A673 (cell line): ENCODE results near the gene ARHGAP22. TPM values are rescaled to one million over a fixed set of nuclear protein-coding genes. Genes with fewer than 3 reads are reported as not detected.

Experiments used
- BruUV-seq: library from RNA; stranded (reverse); fragments of 400-500 nt; replicated peaks from 2 replicates; lab custom pipeline; 2021; lab: Mats Ljungman, UMichigan
- CTCF ChIA-PET: fragments of 300-600 bp; sonication (Branson Sonifier 250); formaldehyde crosslinking; loops from one replicate; lab custom pipeline; 2022; ENCODE audit warnings: antibody characterized with exemption; lab: Charles Lee
- POLR2A ChIA-PET: fragments of 300-600 bp; sonication (Branson Sonifier 250); formaldehyde crosslinking; loops from one replicate; lab custom pipeline; 2022; ENCODE audit warnings: antibody characterized with exemption; ENCODE audit not compliant: low non-redundant PET; lab: Charles Lee
- DNase-seq: peaks from one replicate; pipeline ENCODE4 v3.0.0-alpha.2; 2015; ENCODE audit warnings: low spot score
- H3K27ac ChIP-seq: fragments of 200-600 bp; sonication (generic); 2 replicates; pipeline ENCODE4 v1.5.1; 2016; ENCODE audit warnings: mixed run types, low read depth, mild to moderate bottlenecking, mixed read lengths, antibody characterized with exemption, low read length; ENCODE audit not compliant: poor library complexity, severe bottlenecking
- H3K27me3 ChIP-seq: fragments of 200-600 bp; sonication (generic); replicated peaks from 2 replicates; pipeline ENCODE4 v1.6.1; 2017; ENCODE audit warnings: mixed run types, low read depth, mild to moderate bottlenecking, mixed read lengths, antibody characterized with exemption, low read length; ENCODE audit not compliant: insufficient read depth, poor library complexity
- H3K36me3 ChIP-seq: fragments of 200-600 bp; sonication (generic); 2 replicates; pipeline ENCODE4 v1.6.1; 2016; ENCODE audit warnings: mixed run types, mild to moderate bottlenecking, mixed read lengths, antibody characterized with exemption, low read length; ENCODE audit not compliant: insufficient read depth, poor library complexity, severe bottlenecking
- H3K4me1 ChIP-seq: fragments of 200-600 bp; sonication (generic); 2 replicates; pipeline ENCODE4 v1.6.1; 2017; ENCODE audit warnings: mixed run types, mild to moderate bottlenecking, mixed read lengths, antibody characterized with exemption, low read length; ENCODE audit not compliant: insufficient read depth, poor library complexity, severe bottlenecking
- H3K4me3 ChIP-seq: fragments of 200-600 bp; sonication (generic); 2 replicates; pipeline ENCODE4 v1.5.1; 2016; ENCODE audit warnings: low read depth, mixed run types, mild to moderate bottlenecking, mixed read lengths, low read length; ENCODE audit not compliant: poor library complexity, severe bottlenecking
- H3K9me3 ChIP-seq: fragments of 200-600 bp; sonication (generic); 2 replicates; pipeline ENCODE4 v1.6.1; 2016; ENCODE audit warnings: mixed run types, low read depth, mild to moderate bottlenecking, mixed read lengths, antibody characterized with exemption, low read length; ENCODE audit not compliant: poor library complexity, severe bottlenecking
- EZH2 ChIP-seq: fragments of 200-600 bp; sonication (generic); IDR thresholded peaks from 2 replicates; pipeline ENCODE4 v1.6.1; 2017; ENCODE audit warnings: borderline replicate concordance, low read depth, mild to moderate bottlenecking, mixed read lengths, antibody characterized with exemption, low read length; ENCODE audit not compliant: poor library complexity, severe bottlenecking
- intact Hi-C: fragments of 100-400 bp; cut with micrococcal nuclease; formaldehyde crosslinking; loops from one replicate; pipeline ENCODE4 v1.10.0; 2022; ENCODE audit not compliant: unreplicated experiment
- total RNA-seq: library from RNA; stranded (reverse); gene quantifications from 2 replicates; pipeline ENCODE4 v1.2.3, GENCODE V29; 2021
- TF ChIP-seq, protein P1 (sequence below): fragments of 300-800, 200-600 bp; sonication (generic); conservative IDR thresholded peaks from 2 replicates; pipeline ENCODE4 v1.5.1; 2017; ENCODE audit warnings: low read depth, mild to moderate bottlenecking, antibody characterized with exemption, low read length, moderate library complexity, mixed read lengths

The ARHGAP22 gene
- total RNA-seq, 1 experiment from 2014 or later, result 0.47 TPM

DNA sequence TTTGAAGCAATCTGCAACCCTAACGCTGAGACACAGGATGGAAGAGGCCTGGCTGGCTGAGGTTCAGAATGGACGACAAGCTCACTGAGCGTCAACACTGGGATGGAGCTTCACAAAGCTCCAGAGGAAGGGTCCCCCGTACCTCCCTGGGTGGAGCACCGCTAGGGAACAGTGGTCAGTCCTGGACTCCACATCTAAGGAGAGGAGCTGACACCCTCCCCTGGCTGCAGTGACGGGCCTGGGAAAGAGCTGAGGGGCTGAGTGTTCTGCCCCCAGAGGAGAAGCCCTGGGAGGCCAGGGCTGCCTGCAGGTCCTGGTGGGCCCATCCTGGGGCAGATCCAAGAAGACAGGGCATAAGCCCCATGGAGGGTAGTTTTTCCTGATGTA is 146.2 kb downstream of the ARHGAP22 start:
- H3K27ac ChIP-seq, result no peak overlapping the region
- POLR2A ChIA-PET, result no interaction called here
- no TSS peak for BruUV-seq
- CTCF ChIA-PET, result no interaction called here
- no peak overlapping the region for H3K4me3 ChIP-seq
- no peaks in the 10 kb centered on the region for H3K9me3 ChIP-seq
- no peaks in the 10 kb centered on the region for H3K4me1 ChIP-seq
- no peaks in the 10 kb centered on the region for H3K27me3 ChIP-seq
- no peaks in the 10 kb centered on the region for H3K36me3 ChIP-seq
- TF ChIP-seq EZH2, result no peak
- TF ChIP-seq, protein P1, sequence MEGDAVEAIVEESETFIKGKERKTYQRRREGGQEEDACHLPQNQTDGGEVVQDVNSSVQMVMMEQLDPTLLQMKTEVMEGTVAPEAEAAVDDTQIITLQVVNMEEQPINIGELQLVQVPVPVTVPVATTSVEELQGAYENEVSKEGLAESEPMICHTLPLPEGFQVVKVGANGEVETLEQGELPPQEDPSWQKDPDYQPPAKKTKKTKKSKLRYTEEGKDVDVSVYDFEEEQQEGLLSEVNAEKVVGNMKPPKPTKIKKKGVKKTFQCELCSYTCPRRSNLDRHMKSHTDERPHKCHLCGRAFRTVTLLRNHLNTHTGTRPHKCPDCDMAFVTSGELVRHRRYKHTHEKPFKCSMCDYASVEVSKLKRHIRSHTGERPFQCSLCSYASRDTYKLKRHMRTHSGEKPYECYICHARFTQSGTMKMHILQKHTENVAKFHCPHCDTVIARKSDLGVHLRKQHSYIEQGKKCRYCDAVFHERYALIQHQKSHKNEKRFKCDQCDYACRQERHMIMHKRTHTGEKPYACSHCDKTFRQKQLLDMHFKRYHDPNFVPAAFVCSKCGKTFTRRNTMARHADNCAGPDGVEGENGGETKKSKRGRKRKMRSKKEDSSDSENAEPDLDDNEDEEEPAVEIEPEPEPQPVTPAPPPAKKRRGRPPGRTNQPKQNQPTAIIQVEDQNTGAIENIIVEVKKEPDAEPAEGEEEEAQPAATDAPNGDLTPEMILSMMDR, result no peak
- intact Hi-C loops, result no loop called here
- no peak for DNase-seq

DNA sequence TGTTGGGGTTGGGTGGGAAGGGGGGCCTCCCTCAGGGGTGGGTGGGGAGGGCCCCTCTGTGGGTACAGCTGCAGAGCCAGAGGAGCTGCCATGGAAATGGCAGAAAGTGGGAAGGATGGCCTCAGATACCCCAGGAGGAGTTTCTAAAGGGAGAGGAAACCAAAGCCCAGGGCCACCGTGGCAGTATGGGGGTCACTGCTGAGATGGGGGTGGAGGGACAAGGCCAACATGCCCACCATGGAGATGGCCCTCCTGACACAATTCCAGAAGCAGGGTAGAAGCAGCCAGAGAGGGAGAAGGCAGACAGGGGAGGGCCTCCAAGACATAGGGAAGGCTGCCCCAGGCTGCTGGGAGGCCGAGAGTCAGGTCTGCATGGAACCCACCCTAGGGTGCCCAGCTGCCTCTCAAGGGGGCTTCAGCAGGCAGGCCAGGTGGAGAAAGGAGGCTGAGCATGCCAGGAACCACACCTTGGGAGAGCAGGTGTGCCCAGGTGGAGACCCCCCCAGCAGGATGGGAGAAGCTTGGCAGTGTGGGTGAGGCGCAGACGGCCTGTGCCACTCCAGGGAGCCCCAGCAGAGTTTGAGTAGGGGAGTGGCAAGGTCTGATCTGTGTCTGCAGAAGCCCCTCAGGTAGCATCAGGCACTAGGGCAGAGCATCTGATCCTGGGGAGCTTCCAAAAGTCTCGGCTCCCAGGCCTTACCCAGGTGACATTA is 146.8 kb downstream of the ARHGAP22 start:
- no peak for DNase-seq
- no peaks in the 10 kb centered on the region for H3K36me3 ChIP-seq
- H3K27me3 ChIP-seq, result no peaks in the 10 kb centered on the region
- no peak overlapping the region for H3K4me3 ChIP-seq
- ChIA-PET POLR2A (no interaction called here), CTCF (no interaction called here)
- no peaks in the 10 kb centered on the region for H3K4me1 ChIP-seq
- H3K27ac ChIP-seq, result no peak overlapping the region
- TF ChIP-seq, protein P1, result no peak
- no peak for TF ChIP-seq EZH2
- no peaks in the 10 kb centered on the region for H3K9me3 ChIP-seq
- intact Hi-C loops, result no loop called here
- no TSS peak for BruUV-seq

DNA sequence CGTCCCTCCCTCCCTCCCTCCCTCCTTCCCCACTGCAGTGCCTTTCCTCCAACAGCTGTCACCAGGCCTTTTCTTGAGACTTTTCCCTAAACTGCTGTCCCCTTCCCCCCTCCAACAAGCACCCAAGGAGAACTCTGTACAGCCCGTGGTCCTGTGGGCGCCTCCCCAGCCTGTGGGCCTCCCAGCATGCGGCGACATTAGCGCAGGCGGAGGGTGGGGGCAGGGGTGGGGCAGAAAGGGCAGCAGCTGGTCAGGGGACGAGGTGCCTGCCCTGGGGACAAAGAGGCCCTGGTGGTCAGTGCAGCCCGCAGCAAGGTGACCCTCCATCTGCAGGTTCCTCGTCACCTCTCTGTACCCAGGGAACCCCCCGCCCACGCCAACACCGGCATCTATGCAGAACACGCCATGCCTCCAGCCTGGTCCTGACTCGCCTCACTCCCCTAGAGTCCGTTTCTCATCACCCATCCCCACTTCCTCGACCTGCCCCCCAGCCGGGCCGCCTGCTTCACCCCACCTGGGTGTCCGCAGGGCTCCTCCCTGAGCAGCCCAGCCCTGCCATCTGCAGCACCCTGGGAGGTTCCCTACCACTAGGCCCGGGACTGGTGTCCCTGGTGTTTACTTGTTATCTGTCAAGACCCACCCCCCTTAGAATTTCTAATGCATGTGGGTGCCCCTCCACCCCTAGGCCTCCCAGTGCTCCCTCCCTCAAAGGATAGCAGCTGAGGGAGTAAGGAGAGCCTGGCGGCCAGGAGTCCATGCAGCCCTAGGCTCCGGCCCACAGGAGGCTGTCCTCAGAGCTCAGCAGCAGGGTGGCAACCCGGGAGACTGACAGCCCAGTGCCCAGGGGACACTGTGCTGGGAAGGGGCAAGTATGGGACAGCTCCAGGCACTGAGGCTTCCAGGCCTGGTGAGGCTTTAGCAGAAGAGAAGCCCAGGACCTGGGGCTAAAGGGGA is 147.8 kb downstream of the ARHGAP22 start:
- Histone ChIP-seq H3K4me1 (no peaks in the 10 kb centered on the region), H3K36me3 (no peaks in the 10 kb centered on the region), H3K27ac (no peak overlapping the region), H3K4me3 (no peak overlapping the region), H3K27me3 (no peaks in the 10 kb centered on the region), H3K9me3 (no peaks in the 10 kb centered on the region)
- no TSS peak for BruUV-seq
- POLR2A ChIA-PET, result no interaction called here
- no peak for DNase-seq
- intact Hi-C loops, result no loop called here
- CTCF ChIA-PET, result no interaction called here
- TF ChIP-seq EZH2, result no peak
- TF ChIP-seq, protein P1, result no peak
